Natural killer cell (primary cell): ENCODE measurements around the gene TMEM88. TPM values are rescaled to one million over a fixed set of nuclear protein-coding genes. Genes with fewer than 3 reads are reported as not detected.

Experiments
- ATAC-seq, 3 donors: fragments of 150-1000 bp in 2 of 3; fragments of 200-7000 bp in 1 of 3; cut with Tn5 transposase; 1 replicate in 1 of 3; 2 replicates in 2 of 3; pipeline ENCODE4 v1.10.0; 2021; ENCODE audit warnings: mild to moderate bottlenecking in 2 of 3, moderate library complexity in 2 of 3
- DNase-seq, 2 donors: peaks; one replicate each; pipeline versions ENCODE4 v3.0.0 to v3.0.0-alpha.2; 2013 to 2021; ENCODE audit warnings: mixed read lengths in 1 of 2
- H3K27ac ChIP-seq: one replicate; pipeline ENCODE4 v1.5.1; 2013; ENCODE audit warnings: mild to moderate bottlenecking, low read length
- H3K27me3 ChIP-seq: one replicate; pipeline ENCODE4 v1.6.1; 2013; ENCODE audit warnings: low read length; ENCODE audit not compliant: control insufficient read depth, insufficient read depth
- H3K36me3 ChIP-seq: one replicate; pipeline ENCODE4 v1.6.1; 2013; ENCODE audit warnings: low read length; ENCODE audit not compliant: control insufficient read depth, insufficient read depth
- H3K4me1 ChIP-seq: one replicate; pipeline ENCODE4 v1.6.1; 2013; ENCODE audit warnings: low read length; ENCODE audit not compliant: control insufficient read depth, insufficient read depth
- H3K4me3 ChIP-seq: one replicate; pipeline ENCODE4 v1.5.1; 2013; ENCODE audit warnings: low read length
- H3K9me3 ChIP-seq: one replicate; pipeline ENCODE4 v1.6.1; 2013; ENCODE audit warnings: low read length; ENCODE audit not compliant: control insufficient read depth, insufficient read depth
- H3K27ac Mint-ChIP-seq, 2 donors: one replicate each; pipeline ENCODE4 v1.8.0; 2022; ENCODE audit warnings: mild to moderate bottlenecking in 2 of 2, mixed read lengths in 2 of 2, moderate library complexity in 1 of 2
- H3K27me3 Mint-ChIP-seq, 2 donors: one replicate each; pipeline ENCODE4 v1.8.0; 2022; ENCODE audit warnings: low read depth in 2 of 2, mixed read lengths in 2 of 2
- H3K36me3 Mint-ChIP-seq: one replicate; pipeline ENCODE4 v1.8.0; 2022; ENCODE audit warnings: mixed read lengths
- H3K4me1 Mint-ChIP-seq, 2 donors: one replicate each; pipeline ENCODE4 v1.8.0; 2022; ENCODE audit warnings: mixed read lengths in 2 of 2
- H3K4me3 Mint-ChIP-seq: one replicate; pipeline ENCODE4 v1.8.0; 2022; ENCODE audit warnings: mild to moderate bottlenecking, moderate library complexity, mixed read lengths
- H3K9me3 Mint-ChIP-seq, 2 donors: one replicate each; pipeline ENCODE4 v1.8.0; 2022; ENCODE audit warnings: mixed read lengths in 2 of 2
- WGBS: methylation state at CpG from one replicate; pipeline ENCODE4 v1.1.7; 2013; ENCODE audit warnings: missing lambda C conversion rate; ENCODE audit not compliant: insufficient coverage; 5-methylcytosine and 5-hydroxymethylcytosine counted together
- intact Hi-C: fragments of 100-400 bp; cut with micrococcal nuclease; formaldehyde crosslinking; loops from one replicate; pipeline ENCODE4 v1.14.2; 2022
- total RNA-seq, 4 donors: library from RNA; stranded (reverse); fragments of 120-200 nt in 1 of 4; gene quantifications; one replicate each; pipeline versions ENCODE4 v1.2.3 to v1.2.4, GENCODE V29; 2013 to 2022
- TF ChIP-seq, protein P1 (sequence below): fragments of 200-600 bp; IDR thresholded peaks from one replicate; pipeline ENCODE4 v1.8.0; 2022; ENCODE audit warnings: antibody characterized with exemption

Gene TMEM88
- total RNA-seq, 3 donors from 2014 or later (not counting 1 experiment from before 2014, with no cell fraction given), result 12.7 to 45.5 (median 27.6) TPM

DNA sequence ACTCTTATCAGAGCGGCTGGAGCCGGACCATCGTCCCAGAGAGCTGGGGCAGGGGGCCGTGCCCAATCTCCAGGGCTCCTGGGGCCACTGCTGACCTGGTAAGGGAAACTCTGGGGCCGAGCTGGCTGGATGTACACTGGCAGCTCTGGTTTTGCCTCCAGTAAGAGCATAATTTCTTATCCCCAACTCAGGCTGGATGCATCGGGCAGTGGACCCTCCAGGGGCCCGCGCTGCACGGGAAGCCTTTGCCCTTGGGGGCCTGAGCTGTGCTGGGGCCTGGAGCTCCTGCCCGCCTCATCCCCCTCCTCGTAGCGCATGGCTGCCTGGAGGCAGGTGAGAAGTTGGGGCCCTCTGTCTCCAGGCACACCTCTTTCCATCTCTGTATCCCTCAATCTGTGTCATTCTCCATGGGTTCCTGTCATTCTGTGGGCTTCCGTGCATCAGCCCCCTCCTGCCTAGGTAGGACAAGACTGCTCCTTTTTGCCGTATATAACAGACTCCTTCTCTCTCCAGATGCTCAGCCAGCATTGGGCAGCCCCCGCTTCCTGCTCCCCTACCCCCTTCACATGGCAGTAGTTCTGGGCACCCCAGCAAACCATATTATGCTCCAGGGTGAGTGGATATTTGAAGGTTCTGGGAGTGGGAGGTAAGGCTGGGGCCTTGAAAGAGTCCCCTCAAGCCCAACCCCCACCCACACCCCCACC lies 9.4 kb upstream of the TMEM88 start:
- Mint-ChIP-seq H3K9me3 (no peaks in the 10 kb centered on the region), H3K27me3 (peaks cover 0 to 2% of the 10 kb centered on the region in 2 donors), H3K4me1 (peaks cover 34 to 62% of the 10 kb centered on the region in 2 donors), H3K36me3 (no peaks in the 10 kb centered on the region), H3K27ac (peak overlapping the region; percentile 100), H3K4me3 (peak overlapping the region; percentile 100)
- intact Hi-C loops, result loop anchor here (10.0 kb wide), 1 partner anchor 399 kb away; the partner anchor contains the start of genes CTC1 and PFAS
- TF ChIP-seq, protein P1, sequence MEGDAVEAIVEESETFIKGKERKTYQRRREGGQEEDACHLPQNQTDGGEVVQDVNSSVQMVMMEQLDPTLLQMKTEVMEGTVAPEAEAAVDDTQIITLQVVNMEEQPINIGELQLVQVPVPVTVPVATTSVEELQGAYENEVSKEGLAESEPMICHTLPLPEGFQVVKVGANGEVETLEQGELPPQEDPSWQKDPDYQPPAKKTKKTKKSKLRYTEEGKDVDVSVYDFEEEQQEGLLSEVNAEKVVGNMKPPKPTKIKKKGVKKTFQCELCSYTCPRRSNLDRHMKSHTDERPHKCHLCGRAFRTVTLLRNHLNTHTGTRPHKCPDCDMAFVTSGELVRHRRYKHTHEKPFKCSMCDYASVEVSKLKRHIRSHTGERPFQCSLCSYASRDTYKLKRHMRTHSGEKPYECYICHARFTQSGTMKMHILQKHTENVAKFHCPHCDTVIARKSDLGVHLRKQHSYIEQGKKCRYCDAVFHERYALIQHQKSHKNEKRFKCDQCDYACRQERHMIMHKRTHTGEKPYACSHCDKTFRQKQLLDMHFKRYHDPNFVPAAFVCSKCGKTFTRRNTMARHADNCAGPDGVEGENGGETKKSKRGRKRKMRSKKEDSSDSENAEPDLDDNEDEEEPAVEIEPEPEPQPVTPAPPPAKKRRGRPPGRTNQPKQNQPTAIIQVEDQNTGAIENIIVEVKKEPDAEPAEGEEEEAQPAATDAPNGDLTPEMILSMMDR, result no peak
- peaks cover 11% of the 10 kb centered on the region for H3K36me3 ChIP-seq
- no peaks in the 10 kb centered on the region for H3K9me3 ChIP-seq
- H3K27ac ChIP-seq, result peak overlapping the region; percentile 100
- H3K27me3 ChIP-seq, result no peaks in the 10 kb centered on the region
- DNase-seq (no peak), ATAC-seq (no peak)
- WGBS, result 88% methylated on average over 14 of the region's 15 CpGs
- peak overlapping the region; percentile 96 for H3K4me3 ChIP-seq
- H3K4me1 ChIP-seq, result peaks cover 43% of the 10 kb centered on the region

DNA sequence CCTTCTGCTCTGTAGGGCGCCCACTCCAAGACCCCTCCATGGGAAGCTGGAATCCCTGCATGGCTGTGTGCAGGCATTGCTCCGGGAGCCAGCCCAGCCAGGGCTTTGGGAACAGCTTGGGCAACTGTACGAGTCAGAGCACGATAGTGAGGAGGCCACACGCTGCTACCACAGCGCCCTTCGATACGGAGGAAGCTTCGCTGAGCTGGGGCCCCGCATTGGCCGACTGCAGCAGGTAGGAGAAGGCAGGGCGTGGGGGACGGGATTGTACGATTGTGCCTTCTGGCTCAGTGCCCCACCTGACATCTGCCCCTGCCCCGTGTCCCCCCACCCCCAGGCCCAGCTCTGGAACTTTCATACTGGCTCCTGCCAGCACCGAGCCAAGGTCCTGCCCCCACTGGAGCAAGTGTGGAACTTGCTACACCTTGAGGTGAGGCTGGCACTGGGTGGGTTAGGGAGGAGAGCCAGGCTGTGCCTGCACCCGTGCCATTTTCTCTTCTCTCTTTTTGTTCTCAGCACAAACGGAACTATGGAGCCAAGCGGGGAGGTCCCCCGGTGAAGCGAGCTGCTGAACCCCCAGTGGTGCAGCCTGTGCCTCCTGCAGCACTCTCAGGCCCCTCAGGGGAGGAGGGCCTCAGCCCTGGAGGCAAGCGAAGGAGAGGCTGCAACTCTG lies 8.7 kb upstream of the TMEM88 start:
- Histone ChIP-seq H3K36me3 (peaks cover 11% of the 10 kb centered on the region), H3K27me3 (no peaks in the 10 kb centered on the region), H3K9me3 (no peaks in the 10 kb centered on the region), H3K4me3 (no peak overlapping the region), H3K4me1 (peaks cover 42% of the 10 kb centered on the region), H3K27ac (no peak overlapping the region)
- Mint-ChIP-seq H3K36me3 (no peaks in the 10 kb centered on the region), H3K4me1 (peaks cover 27 to 60% of the 10 kb centered on the region in 2 donors), H3K27me3 (peaks cover 0 to 2% of the 10 kb centered on the region in 2 donors), H3K4me3 (peak overlapping the region; percentile 56), H3K27ac (peak overlapping the region; percentile 100), H3K9me3 (no peaks in the 10 kb centered on the region)
- DNase-seq, result peak in 1 of 2 donors; percentile 25
- ATAC-seq, result no peak
- 94% methylated on average over 22 of the region's 22 CpGs for WGBS
- TF ChIP-seq, protein P1, result no peak
- intact Hi-C loops, result loop anchor here (10.0 kb wide), 1 partner anchor 399 kb away; the partner anchor contains the start of genes CTC1 and PFAS

DNA sequence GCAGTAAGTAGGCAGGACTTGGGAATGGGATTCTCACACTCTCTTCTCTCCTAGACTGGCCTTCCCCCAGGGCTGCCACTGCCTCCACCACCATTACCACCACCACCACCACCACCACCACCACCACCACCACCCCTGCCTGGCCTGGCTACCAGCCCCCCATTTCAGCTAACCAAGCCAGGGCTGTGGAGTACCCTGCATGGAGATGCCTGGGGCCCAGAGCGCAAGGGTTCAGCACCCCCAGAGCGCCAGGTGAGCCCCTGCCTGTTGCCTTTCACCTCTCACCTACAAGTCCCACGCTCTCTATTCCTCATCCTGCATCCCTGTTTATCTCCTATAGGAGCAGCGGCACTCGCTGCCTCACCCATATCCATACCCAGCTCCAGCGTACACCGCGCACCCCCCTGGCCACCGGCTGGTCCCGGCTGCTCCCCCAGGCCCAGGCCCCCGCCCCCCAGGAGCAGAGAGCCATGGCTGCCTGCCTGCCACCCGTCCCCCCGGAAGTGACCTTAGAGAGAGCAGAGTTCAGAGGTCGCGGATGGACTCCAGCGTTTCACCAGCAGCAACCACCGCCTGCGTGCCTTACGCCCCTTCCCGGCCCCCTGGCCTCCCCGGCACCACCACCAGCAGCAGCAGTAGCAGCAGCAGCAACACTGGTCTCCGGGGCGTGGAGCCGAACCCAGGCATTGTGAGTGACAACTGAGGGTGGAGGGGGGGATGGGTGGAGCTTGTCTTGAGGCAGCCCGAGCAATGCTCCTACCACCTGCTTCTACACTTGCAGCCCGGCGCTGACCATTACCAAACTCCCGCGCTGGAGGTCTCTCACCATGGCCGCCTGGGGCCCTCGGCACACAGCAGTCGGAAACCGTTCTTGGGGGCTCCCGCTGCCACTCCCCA lies 7.9 kb upstream of the TMEM88 start:
- H3K27ac Mint-ChIP-seq, result peak overlapping the region; percentile 71 to 100
- H3K9me3 Mint-ChIP-seq, result no peaks in the 10 kb centered on the region
- WGBS, result 96% methylated on average over 34 of the region's 34 CpGs
- no peaks in the 10 kb centered on the region for H3K36me3 Mint-ChIP-seq
- peak overlapping the region; percentile 56 for H3K4me3 Mint-ChIP-seq
- ATAC-seq, result no peak
- intact Hi-C loops, result loop anchor here (10.0 kb wide), 1 partner anchor 398 kb away; the partner anchor contains the start of genes CTC1 and PFAS
- TF ChIP-seq, protein P1, result no peak
- peaks cover 0 to under 1% of the 10 kb centered on the region in 2 donors for H3K27me3 Mint-ChIP-seq
- H3K4me1 Mint-ChIP-seq, result peaks cover 25 to 59% of the 10 kb centered on the region in 2 donors
- H3K36me3 ChIP-seq, result peaks cover 11% of the 10 kb centered on the region
- no peaks in the 10 kb centered on the region for H3K27me3 ChIP-seq
- H3K27ac ChIP-seq, result no peak overlapping the region
- no peaks in the 10 kb centered on the region for H3K9me3 ChIP-seq
- H3K4me1 ChIP-seq, result peaks cover 43% of the 10 kb centered on the region
- no peak overlapping the region for H3K4me3 ChIP-seq
- DNase-seq, result peak in 1 of 2 donors; percentile 39
